Measurements from ENCODE around the gene CNTFR.

The CNTFR gene

GRCh38 chr9:34522091-34522887 lies 67.2 kb downstream of the CNTFR start:
- no peak for DNase-seq

GRCh38 chr9:34521406-34522045 lies 68.0 kb downstream of the CNTFR start:
- no peak for DNase-seq

- no peak for DNase-seq
Measured at GRCh38 chr9:34520505-34521385, 68.8 kb downstream of the CNTFR start.

- no peak for DNase-seq
Measured at GRCh38 chr9:34520096-34520495, 69.4 kb downstream of the CNTFR start.

GRCh38 chr9:34519321-34520020 lies 70.1 kb downstream of the CNTFR start:
- no peak for DNase-seq

GRCh38 chr9:34518896-34519295 lies 70.6 kb downstream of the CNTFR start:
- no peak for DNase-seq

GRCh38 chr9:34518110-34518616 lies 71.4 kb downstream of the CNTFR start:
- DNase-seq: no peak

- DNase-seq: no peak
Measured at GRCh38 chr9:34517185-34517584, 72.3 kb downstream of the CNTFR start.

- DNase-seq: no peak
Measured at GRCh38 chr9:34515959-34516358, 73.6 kb downstream of the CNTFR start.

GRCh38 chr9:34514816-34515215 lies 74.7 kb downstream of the CNTFR start:
- no peak for DNase-seq

GRCh38 chr9:34514401-34514800 lies 75.1 kb downstream of the CNTFR start:
- DNase-seq: no peak

GRCh38 chr9:34513567-34514214 lies 75.8 kb downstream of the CNTFR start:
- no peak for DNase-seq

GRCh38 chr9:34512131-34513078 lies 77.1 kb downstream of the CNTFR start:
- no peak for DNase-seq

- DNase-seq: no peak
Measured at GRCh38 chr9:34510497-34511468, 78.7 kb downstream of the CNTFR start.

GRCh38 chr9:34508951-34509350 lies 80.6 kb downstream of the CNTFR start:
- DNase-seq: no peak

- no peak for DNase-seq
Measured at GRCh38 chr9:34508463-34508862, 81.1 kb downstream of the CNTFR start.

GRCh38 chr9:34507966-34508365 lies 81.6 kb downstream of the CNTFR start:
- no peak for DNase-seq

GRCh38 chr9:34507556-34507955 lies 82.0 kb downstream of the CNTFR start:
- DNase-seq: no peak

- no peak for DNase-seq
Measured at GRCh38 chr9:34506623-34507022, 82.9 kb downstream of the CNTFR start.

Measured in CD4-positive, alpha-beta T cell treated with Interleukin-17A for 1 hour (primary cell).